ENCODE results near the gene ALG14.

- TF ChIP-seq CTCF (IDR thresholded peaks at IDR 0.05) (no peak), POLR2A (IDR thresholded peaks at IDR 0.05) (no peak)
Observed at GRCh38 chr1:95048317-95048716, 24.4 kb downstream of the ALG14 start.
